OCI-M2 (cell line): ENCODE measurements around the gene PRKD2.

Experiments used
- DNase-seq: peaks from one replicate; lab custom pipeline; 2025; ENCODE audit not compliant: unreplicated experiment; lab: John Stamatoyannopoulos, UW

The PRKD2 gene

DNA sequence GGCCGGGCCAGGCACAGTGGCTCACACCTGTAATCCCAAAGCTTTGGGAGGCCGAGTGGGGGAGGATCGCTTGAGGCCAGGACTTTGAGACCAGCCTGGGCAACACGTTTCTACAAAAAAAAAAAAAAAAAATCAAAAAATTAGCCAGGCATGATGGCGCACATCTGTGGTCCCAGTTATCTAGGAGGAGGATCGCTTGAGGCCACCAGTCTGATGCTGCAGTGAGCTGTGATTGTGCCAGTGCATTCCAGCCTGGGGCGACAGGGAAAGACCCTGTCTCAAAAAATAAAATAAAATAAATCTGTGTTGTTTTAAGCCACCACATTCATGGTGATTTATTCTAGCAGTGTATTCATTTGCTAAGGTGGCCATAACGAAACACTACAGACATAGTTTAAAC, 51.8 kb downstream of the PRKD2 start:
- DNase-seq = no peak

DNA sequence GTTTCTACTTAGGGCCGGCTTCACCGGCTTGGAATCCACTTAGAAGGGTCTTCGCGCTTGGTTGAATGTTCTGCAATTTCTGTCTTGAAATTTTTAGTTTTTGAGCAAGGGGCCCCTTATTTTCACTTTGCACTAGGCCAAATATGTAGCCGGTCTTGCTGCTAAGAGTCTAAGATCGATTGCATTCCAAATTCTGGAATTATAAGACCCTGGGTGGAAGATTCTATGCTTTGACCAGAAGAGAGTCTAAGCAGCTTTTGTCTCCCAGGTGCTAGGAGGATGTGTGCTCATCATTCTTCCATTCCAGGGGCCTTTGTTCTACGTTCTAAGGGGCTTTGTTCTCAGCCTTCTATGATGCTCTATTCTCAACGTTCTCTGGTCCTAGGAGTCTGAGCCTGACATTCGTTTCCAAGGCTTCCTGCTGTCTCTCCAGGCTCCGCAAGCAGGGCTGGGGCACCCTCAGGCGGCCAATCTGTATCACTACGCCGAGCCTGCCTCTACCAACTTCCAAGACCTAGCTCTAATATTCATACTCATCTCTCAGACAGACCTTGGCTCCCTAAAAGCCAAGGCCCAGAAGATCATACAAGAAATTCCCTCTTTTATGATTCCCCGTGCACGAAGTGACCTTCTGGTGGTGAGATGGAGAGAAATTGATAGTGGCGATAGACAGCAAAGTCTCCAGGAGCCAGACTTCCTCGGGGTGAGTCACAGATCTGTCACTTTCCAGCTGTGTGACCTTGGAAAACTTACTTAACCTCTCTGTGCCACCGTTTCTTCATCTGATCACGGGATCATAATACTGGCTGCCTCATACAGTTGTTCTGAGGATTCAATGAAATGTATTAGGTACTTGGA, 55.0 kb downstream of the PRKD2 start:
- DNase-seq = peak; percentile 49

- peak; percentile 92 for DNase-seq
These were observed 55.7 kb downstream of the PRKD2 start, which contains the start of gene DACT3 for GRCh38 chr19:46661020-46661731. DACT3 (minus strand) TSS chr19:46661182; CDS start chr19:46661064, 118 bp downstream.

- no peak for DNase-seq
These were observed 56.3 kb downstream of the PRKD2 start for GRCh38 chr19:46660551-46661019.

DNA sequence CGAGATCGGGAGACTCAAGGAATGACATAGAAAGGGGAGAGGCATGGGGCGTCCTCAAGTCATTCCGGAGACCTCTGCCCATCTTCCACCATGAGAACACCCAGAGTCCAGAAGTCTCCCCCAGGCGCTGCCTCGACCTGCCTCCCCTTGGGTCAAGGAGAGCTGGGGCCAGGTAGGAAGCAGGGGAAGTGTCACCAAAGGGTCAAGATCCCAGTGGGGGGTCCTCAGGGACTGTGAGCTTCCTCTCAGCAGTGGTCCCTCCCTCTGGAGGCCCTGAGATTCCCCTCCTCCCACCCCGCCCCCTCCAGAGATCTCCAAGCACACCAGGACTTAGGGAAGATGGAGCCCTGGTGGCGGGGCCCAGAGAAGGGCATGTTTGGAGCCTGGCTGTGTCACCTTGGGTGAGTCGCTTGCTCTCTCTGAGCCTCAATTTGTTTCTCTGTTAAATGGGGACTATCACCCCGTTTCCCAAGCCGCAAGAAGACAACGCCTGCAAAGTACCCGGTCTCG, 56.9 kb downstream of the PRKD2 start:
- no peak for DNase-seq

DNA sequence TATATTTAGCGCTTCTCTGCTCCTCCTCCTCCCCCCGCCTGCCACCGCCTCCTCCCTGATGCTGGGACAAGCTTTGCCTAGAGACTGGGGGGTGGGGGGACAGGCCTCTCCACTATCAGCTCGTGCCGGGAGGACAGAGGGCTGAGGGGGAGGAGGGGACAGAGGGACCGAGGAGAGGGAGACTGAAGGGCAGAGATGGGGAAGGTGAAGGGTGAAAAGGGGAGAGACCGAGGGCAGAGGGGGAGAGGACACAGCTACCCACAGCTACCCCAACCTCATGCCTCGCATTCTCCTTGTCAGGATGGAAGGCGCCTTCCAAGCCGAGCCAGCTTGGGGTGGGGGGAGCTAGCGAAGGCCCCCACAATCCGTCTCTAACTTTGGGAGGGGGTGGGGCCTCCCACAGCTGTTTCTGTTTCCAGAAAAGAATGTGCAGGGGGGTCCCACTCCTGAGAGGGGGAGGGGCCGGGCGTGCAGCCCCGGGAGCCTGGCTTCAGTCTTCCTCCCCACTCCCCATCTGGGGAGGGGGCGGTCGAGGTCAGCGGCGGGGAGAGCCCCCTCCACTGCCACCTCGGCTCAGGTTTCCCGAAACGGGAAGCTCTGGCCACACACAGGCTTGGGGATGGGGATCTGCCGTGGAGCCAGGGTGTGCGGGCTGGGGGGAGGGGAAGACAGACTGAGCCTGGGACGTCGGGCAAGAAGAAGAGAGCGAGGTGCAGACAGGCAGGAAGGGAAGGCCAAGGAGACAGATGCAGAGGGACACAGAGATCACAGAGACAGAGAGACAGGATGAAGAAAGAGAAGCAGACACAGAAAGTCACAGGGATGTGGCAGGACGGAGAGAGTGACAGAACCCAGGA, 57.5 kb downstream of the PRKD2 start:
- DNase-seq = no peak

DNA sequence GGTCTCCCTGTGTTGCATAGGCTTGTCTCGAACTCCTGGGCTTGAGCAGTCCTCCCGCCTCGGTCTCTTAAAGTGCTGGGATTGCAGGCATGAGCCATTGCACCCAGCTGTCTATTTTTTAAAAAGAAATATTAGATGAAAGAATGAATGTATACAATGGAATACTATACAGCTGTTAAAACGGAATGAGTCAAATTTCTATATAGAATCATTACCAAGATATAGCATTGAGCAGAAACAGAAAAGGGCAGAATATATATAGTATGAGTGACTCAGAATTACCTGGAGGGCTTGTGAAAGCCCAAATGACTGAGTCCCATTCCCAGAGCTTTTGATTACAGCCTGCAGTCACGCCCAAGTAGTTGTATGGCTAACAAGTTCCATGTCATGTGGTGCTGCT, 60.4 kb downstream of the PRKD2 start:
- no peak for DNase-seq

DNA sequence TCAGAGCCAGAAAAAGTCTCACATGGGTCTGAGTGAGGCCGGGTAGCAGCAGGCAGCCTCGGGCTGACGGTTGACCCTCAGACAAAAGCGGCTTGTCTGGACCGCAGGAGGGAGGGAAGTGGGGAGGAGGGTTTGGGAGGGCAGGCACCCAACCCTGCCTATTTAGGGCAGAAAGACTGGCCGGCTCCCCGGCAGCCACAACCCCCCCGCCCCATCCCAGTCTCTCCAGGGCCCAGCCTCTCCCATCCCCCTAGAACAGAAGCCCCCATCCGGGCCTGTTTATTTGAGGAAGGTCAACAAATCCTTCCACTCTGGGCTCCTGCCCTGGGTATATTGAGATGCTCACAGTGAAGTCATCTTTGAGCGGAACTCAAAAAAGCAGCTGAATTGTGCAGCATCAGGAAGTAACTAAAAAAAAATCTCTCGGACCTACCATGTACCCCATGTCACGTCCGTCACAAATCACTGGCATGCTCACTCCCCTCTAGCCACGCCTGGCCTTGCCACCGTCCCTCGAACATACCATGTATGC, 62.2 kb downstream of the PRKD2 start:
- no peak for DNase-seq

DNA sequence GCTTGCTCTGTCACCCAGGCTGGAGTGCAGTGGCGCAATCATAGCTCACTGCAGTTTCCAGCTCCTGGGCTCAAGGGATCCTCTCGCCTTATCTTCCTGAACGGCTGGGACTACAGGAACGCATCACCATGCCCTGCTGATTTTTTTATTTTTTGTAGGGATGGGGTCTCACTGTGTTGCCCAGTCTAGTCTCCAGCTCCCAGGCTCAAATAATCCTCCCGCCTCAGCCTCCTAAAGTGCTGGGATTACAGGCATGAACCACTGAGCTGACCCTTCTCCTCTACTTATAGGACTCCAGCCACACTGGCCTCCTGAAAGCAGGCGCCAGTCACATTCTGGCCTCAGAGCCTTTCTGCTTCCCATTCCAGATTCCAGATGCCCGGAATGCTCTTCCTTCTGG, 66.5 kb downstream of the PRKD2 start:
- DNase-seq = no peak

DNA sequence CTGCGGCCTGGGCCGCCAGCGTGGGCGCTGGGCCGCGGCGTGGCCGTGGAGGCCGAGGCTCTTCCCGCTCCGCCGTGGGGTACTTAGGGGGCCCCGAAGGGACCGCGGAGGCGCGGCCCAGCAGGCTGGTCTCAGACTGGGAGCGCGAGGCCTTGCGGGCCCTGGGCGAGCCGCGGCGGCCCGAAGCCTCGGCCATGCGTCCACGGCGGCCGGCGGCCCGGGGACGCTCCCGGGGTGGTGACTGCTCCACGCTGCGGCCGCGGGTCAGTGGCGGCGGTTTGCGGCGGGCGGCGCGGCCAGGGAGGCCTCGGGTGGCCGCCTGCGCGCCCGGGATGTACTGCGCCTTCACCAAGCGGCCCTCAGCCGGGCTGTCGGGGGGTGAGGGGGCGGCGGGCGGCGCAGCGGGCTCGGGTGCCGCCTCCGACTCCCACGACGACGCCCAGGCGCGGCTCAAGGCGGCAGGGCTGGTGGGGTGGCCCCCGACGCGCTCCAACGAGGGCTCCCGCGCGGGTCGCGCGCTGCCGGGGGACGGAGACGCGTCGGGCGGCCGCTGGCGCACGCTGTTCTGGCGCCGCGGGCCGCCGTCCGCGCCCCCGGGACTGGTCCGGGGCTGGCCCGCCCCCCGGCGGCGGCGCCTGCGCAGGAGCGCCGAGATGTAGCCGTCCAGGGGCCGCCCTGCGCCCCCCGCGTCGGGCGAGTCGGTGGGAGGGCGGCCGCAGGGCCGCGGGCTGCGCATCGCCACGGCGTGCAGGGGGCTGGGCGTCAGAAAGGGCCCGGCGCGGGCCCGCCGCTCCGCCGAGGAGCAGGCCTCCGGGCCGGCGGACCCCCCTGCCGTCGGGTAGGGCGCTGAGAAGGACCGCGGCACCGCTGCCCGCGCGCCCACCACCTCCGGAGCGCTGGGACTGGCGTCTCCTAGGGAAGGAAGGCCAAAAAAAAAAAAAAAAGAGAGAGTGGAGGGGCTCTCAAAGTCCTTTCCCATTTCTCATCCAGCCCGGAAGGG, 67.7 kb downstream of the PRKD2 start:
- DNase-seq = no peak

GRCh38 chr19:46648060-46648960, 68.6 kb downstream of the PRKD2 start:
- no peak for DNase-seq

DNA sequence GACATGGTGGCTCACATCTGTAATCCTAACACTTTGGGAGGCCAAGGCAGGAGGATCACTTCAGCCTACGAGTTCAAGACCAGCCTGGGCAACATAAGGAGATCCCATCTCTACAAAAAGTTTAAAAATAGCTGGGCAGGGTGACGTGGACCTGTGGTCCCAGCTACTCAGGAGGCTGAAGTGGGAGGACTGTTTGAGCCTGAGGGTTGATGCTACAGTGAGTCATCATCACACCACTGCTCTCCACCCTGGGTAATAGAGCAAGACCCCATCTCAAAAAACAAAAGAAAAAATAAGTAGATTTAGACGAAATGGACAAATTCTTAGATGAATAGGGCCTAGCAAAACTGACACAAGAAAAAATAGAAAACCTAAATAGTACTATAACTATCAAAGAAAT, 70.5 kb downstream of the PRKD2 start:
- no peak for DNase-seq

DNA sequence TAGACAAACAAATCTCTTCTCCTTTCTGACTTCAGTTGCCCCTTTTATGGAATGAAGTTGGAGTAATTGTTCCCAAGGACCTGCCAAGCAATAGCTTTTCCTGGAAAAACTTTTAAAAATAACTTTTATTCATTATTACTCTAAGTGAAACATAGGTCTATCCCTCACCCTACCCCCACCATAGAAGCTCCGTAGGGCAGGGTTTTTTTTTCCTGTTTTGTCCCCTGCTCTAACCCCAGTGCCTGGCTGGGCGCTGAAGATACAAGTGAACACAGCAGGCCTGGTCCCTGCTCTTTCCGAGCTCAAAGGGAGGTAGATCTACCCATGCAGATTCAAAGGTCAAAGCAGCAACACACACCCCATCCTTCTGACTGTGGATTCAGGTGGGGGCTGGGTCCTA, 72.2 kb downstream of the PRKD2 start:
- no peak for DNase-seq

GRCh38 chr19:46640656-46641055, 76.3 kb downstream of the PRKD2 start:
- DNase-seq = no peak

DNA sequence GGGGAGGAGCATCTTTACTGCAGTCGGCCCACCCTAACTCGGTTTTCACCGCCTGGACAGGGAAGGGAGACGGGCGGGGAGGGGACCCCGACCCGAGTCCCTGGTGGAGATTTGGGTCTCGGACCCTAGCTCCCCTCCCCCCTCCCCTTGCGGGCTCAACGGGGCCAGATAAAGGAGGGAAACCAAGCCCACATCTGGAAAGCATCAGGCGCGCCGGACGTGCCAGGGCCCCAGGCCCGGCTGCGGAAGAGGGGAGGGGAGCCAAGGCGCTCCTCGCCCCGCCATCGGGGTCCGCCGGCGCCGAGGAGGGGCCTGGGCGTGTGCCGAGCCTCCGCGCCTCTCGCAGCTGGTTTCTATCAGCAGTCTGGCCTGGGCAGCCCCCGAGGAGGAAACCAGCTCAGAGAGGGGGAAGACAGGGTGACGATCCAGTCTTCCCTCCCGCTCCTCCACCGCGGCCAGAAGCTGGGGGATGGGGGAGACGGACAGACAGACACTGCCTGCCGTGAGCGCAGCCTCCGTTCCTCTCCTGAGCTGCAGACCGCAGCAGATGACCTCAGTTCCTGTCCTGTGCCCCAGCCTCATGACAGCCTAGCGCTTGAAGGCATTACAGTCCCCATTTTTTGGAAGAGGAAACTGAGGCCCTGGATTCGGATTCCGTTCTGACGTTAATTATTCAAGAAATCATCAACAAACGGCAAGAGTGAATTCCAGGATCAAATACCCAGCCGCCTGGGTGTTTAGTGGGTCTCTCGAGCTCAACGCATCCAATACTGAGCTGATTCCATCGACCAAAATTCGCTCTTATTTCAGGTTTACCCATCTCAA, 77.3 kb downstream of the PRKD2 start:
- DNase-seq = no peak

DNA sequence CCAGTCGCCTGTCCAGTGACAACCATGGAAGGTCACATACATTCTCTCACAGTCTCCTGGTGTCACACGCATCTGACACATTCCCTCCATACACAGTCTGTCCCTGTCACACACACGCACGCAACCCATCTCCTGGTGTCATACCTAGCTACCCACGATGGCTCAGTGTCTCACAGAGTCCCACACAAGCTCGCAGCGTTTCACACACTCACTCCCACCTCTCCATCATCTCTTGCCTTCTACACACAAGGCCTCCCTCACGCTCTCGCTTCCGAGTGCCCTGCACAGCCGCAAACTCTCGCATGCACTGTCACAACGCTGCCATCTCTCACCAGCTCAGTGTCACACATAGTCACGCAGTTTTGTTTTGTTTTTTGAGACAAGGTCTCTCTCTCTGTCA, 79.7 kb downstream of the PRKD2 start:
- no peak for DNase-seq

- no peak for DNase-seq
These were observed 80.8 kb downstream of the PRKD2 start, which contains the start of gene GNG8 for GRCh38 chr19:46635920-46636761. GNG8 (minus strand) TSS chr19:46636202; CDS start chr19:46634682, 1,520 bp downstream.
